PC-9 (cell line): ENCODE measurements around the gene KCNH4.

Experiments
- CTCF ChIP-seq: fragments of 200-600 bp; sonication (generic); conservative IDR thresholded peaks from 2 replicates; pipeline ENCODE4 v1.6.1; 2017; ENCODE audit warnings: mixed run types, antibody characterized with exemption, mild to moderate bottlenecking, moderate library complexity
- EZH2 ChIP-seq: fragments of 200-600 bp; sonication (generic); IDR thresholded peaks from 2 replicates; pipeline ENCODE4 v1.8.0; 2017; ENCODE audit warnings: antibody characterized with exemption, low read depth

- TF ChIP-seq CTCF = no peak
- TF ChIP-seq EZH2 = no peak
These were observed 61.6 kb downstream of the KCNH4 start for GRCh38 chr17:42119301-42119700.
